Transverse colon (tissue), 4 donors: Measurements from ENCODE around the gene FCN2. TPM values are rescaled to one million over a fixed set of nuclear protein-coding genes. Genes with fewer than 3 reads are reported as not detected.

ENCODE experiments used
- DNase-seq: peaks from one replicate; pipeline ENCODE4 v3.0.0-alpha.2; 2019
- H3K27ac ChIP-seq, 4 donors: fragments of 200-600 bp; sonication (generic); 2 replicates each; pipeline ENCODE4 v1.5.1; 2016 to 2018; ENCODE audit warnings: inconsistent platforms in 4 of 4
- H3K27me3 ChIP-seq: fragments of 200-600 bp; sonication (generic); 2 replicates; pipeline ENCODE4 v1.5.1; 2017; ENCODE audit warnings: inconsistent platforms
- H3K36me3 ChIP-seq, 4 donors: fragments of 200-600 bp; sonication (generic); 2 replicates each; pipeline ENCODE4 v1.5.1; 2017 to 2019; ENCODE audit warnings: inconsistent platforms in 4 of 4
- H3K4me1 ChIP-seq, 4 donors: fragments of 200-600 bp; sonication (generic); 2 replicates each; pipeline ENCODE4 v1.5.1; 2017 to 2020; ENCODE audit warnings: inconsistent platforms in 4 of 4
- H3K4me3 ChIP-seq, 4 donors: fragments of 200-600 bp; sonication (generic); 1 replicate in 1 of 4; 2 replicates in 3 of 4; pipeline versions ENCODE4 v1.5.1 to v1.6.1; 2017 to 2019; ENCODE audit warnings: inconsistent platforms in 4 of 4
- H3K9me3 ChIP-seq, 2 donors: fragments of 200-600 bp; sonication (generic); 2 replicates each; pipeline ENCODE4 v1.5.1; 2017 to 2019; ENCODE audit warnings: inconsistent platforms in 2 of 2
- CTCF ChIP-seq, 5 experiments: fragments of 200-600 bp in 3 of 5; fragments of 450-650 bp in 2 of 5; sonication (generic) in 3 of 5; IDR thresholded peaks; 1 replicate in 2 of 5; 2 replicates in 3 of 5; pipeline ENCODE4 v1.5.1; 2016 to 2017; ENCODE audit warnings: antibody characterized with exemption in 5 of 5, inconsistent platforms in 3 of 5, mild to moderate bottlenecking in 2 of 5, moderate library complexity in 1 of 5
- EP300 ChIP-seq: sonication (generic); formaldehyde crosslinking; IDR thresholded peaks from one replicate; pipeline ENCODE4 v1.6.1; 2017; ENCODE audit warnings: antibody characterized with exemption, low read depth
- POLR2A ChIP-seq: fragments of 450-650 bp; IDR thresholded peaks from one replicate; pipeline ENCODE4 v1.6.1; 2016; ENCODE audit warnings: antibody characterized with exemption, mild to moderate bottlenecking, moderate library complexity
- POLR2AphosphoS5 ChIP-seq, 3 donors: sonication (generic); formaldehyde crosslinking; IDR thresholded peaks; one replicate each; pipeline ENCODE4 v1.6.1; 2016; ENCODE audit warnings: antibody characterized with exemption in 3 of 3
- WGBS, 2 donors: methylation state at CpG; one replicate each; pipeline ENCODE4 v1.1.5; 2018; ENCODE audit warnings: low coverage in 1 of 2; 5-methylcytosine and 5-hydroxymethylcytosine counted together
- in situ Hi-C, 4 donors: fragments of 200-750 bp; cut with MboI; loops; one replicate each; pipeline versions ENCODE4 v1.15.0 to v1.15.1; 2017; ENCODE audit warnings: low sequenced_read_pairs in 3 of 4, low pct_ligation_motif_present in 1 of 4, low pct_unique_long_range_greater_than_20kb in 1 of 4
- intact Hi-C: fragments of 100-400 bp; cut with DNase I; formaldehyde crosslinking; loops from one replicate; pipeline ENCODE4 v1.15.1; 2023; ENCODE audit warnings: low total_unique reads
- total RNA-seq, 4 donors: library from RNA; depleted of rRNA; stranded (reverse); fragments of >200 nt; gene quantifications; one replicate each; pipeline ENCODE4 v1.1.0, GENCODE V29; 2016

The FCN2 gene
- total RNA-seq, 4 donors from 2014 or later, result not detected

GRCh38 chr9:134836406-134836970 is 44.1 kb upstream of the FCN2 start:
- WGBS, 2 donors, result 92% methylated on average over 15 of the region's 19 CpGs; no CpG with 5 or more reads in 1 of the 2 donors
- in situ Hi-C loops, result no loop called here
- H3K4me1 ChIP-seq, result no peaks in the 10 kb centered on the region
- H3K9me3 ChIP-seq, result no peaks in the 10 kb centered on the region
- H3K4me3 ChIP-seq, result no peak overlapping the region
- H3K27me3 ChIP-seq, result no peaks in the 10 kb centered on the region
- no peaks in the 10 kb centered on the region for H3K36me3 ChIP-seq
- no peak for TF ChIP-seq POLR2A
- TF ChIP-seq EP300, result no peak
- TF ChIP-seq CTCF (IDR thresholded peaks at IDR 0.05), result no peak
- no peak for TF ChIP-seq POLR2AphosphoS5 (IDR thresholded peaks at IDR 0.05)
- H3K27ac ChIP-seq, result no peak overlapping the region
- intact Hi-C loops, result no loop called here
- DNase-seq, result no peak

GRCh38 chr9:134837529-134837928 is 43.1 kb upstream of the FCN2 start:
- H3K36me3 ChIP-seq, result peaks cover 0 to 2% (median 0%) of the 10 kb centered on the region in 4 donors
- intact Hi-C loops, result no loop called here
- H3K4me3 ChIP-seq, result no peak overlapping the region
- H3K27ac ChIP-seq, result no peak overlapping the region
- in situ Hi-C loops, result no loop called here
- TF ChIP-seq CTCF (IDR thresholded peaks at IDR 0.05) (no peak), POLR2AphosphoS5 (IDR thresholded peaks at IDR 0.05) (no peak), EP300 (no peak), POLR2A (no peak)
- WGBS, 2 donors, result 80 to 81% methylated on average over 1 to 12 of the region's 12 CpGs
- no peaks in the 10 kb centered on the region for H3K27me3 ChIP-seq
- H3K4me1 ChIP-seq, result no peaks in the 10 kb centered on the region
- DNase-seq, result no peak
- H3K9me3 ChIP-seq, result no peaks in the 10 kb centered on the region

- DNase-seq, result no peak
- 80 to 84% methylated on average over 3 to 34 of the region's 34 CpGs for WGBS, 2 donors
- Histone ChIP-seq H3K27ac (no peak overlapping the region), H3K9me3 (no peaks in the 10 kb centered on the region), H3K4me1 (no peaks in the 10 kb centered on the region), H3K36me3 (peaks cover 0 to 5% (median 0%) of the 10 kb centered on the region in 4 donors), H3K4me3 (no peak overlapping the region), H3K27me3 (no peaks in the 10 kb centered on the region)
- in situ Hi-C loops, result no loop called here
- TF ChIP-seq EP300, result no peak
- no peak for TF ChIP-seq POLR2AphosphoS5 (IDR thresholded peaks at IDR 0.05)
- no peak for TF ChIP-seq CTCF (IDR thresholded peaks at IDR 0.05)
- intact Hi-C loops, result no loop called here
These were observed 41.8 kb upstream of the FCN2 start for GRCh38 chr9:134838651-134839454.

- no peak for TF ChIP-seq POLR2A
- TF ChIP-seq POLR2AphosphoS5 (IDR thresholded peaks at IDR 0.05), result no peak
- no peak for TF ChIP-seq CTCF (IDR thresholded peaks at IDR 0.05)
- no peak for TF ChIP-seq EP300
- peaks cover 0 to 5% (median 0%) of the 10 kb centered on the region in 4 donors for H3K36me3 ChIP-seq
- 83% methylated on average over 21 of the region's 21 CpGs; no CpG with 5 or more reads in 1 of the 2 donors for WGBS, 2 donors
- H3K4me3 ChIP-seq, result no peak overlapping the region
- H3K9me3 ChIP-seq, result no peaks in the 10 kb centered on the region
- H3K27ac ChIP-seq, result no peak overlapping the region
- in situ Hi-C loops, result no loop called here
- H3K4me1 ChIP-seq, result no peaks in the 10 kb centered on the region
- DNase-seq, result no peak
- H3K27me3 ChIP-seq, result no peaks in the 10 kb centered on the region
- intact Hi-C loops, result no loop called here
These were observed 41.0 kb upstream of the FCN2 start for GRCh38 chr9:134839455-134840125.
